HepG2 (cell line): Measurements from ENCODE around the gene ALDH1A1. TPM values are rescaled to one million over a fixed set of nuclear protein-coding genes. Genes with fewer than 3 reads are reported as not detected.

ENCODE experiments used
- ATAC-seq: fragments of 200-7000 bp; cut with Tn5 transposase; 3 replicates; pipeline ENCODE4 v1.9.1; 2020; ENCODE audit warnings: mild to moderate bottlenecking, moderate library complexity
- BruUV-seq: library from RNA; stranded (reverse); fragments of 400-500 nt; replicated peaks from 2 replicates; lab custom pipeline; 2021; lab: Mats Ljungman, UMichigan
- CTCF ChIA-PET: fragments of 300-600 bp; formaldehyde crosslinking; extraction: SDS; loops from one replicate; lab custom pipeline; 2021; ENCODE audit warnings: low total read pairs, inconsistent platforms, low intra/inter-chr PET ratio; lab: Yijun Ruan, JAX
- POLR2A ChIA-PET: fragments of 350-600 bp; sonication (Branson Sonifier 250); formaldehyde crosslinking; loops from one replicate; lab custom pipeline; 2020; ENCODE audit warnings: antibody characterized with exemption, inconsistent platforms; lab: Yijun Ruan, JAX
- DNase-seq: peaks from one replicate; pipeline ENCODE4 v3.0.0-alpha.2; 2015; ENCODE audit warnings: low spot score
- FAIRE-seq: peaks from 3 replicates; lab custom pipeline; 2011; peaks lifted over from hg19 to GRCh38; lab: Jason Lieb, UNC
- H2AFZ ChIP-seq: one replicate; pipeline ENCODE4 v1.6.1; 2011; ENCODE audit warnings: low read length, inconsistent platforms
- H3K27ac ChIP-seq: fragments of 300-600 bp; 3 replicates; pipeline ENCODE4 v1.8.0; 2011; ENCODE audit warnings: mixed run types, mild to moderate bottlenecking, mixed read lengths, low read length, inconsistent platforms; ENCODE audit not compliant: insufficient read depth; ENCODE audit errors: extremely low read length
- H3K27me3 ChIP-seq, 2 experiments: fragments of 200-600 bp in 1 of 2; 2 replicates in 1 of 2; 3 replicates in 1 of 2; pipeline versions ENCODE4 v1.6.0 to v1.8.0; 2011; ENCODE audit warnings: low read length in 2 of 2, mild to moderate bottlenecking in 2 of 2, moderate library complexity in 2 of 2, inconsistent platforms in 1 of 2; ENCODE audit not compliant: insufficient read depth in 2 of 2, control insufficient read depth in 1 of 2
- H3K36me3 ChIP-seq, 2 experiments: fragments of 200-600 bp in 1 of 2; replicated peaks in 1 of 2; 2 replicates in 1 of 2; 3 replicates in 1 of 2; pipeline versions ENCODE4 v1.5.1 to v1.8.0; 2011; ENCODE audit warnings: low read length in 2 of 2, inconsistent platforms in 1 of 2; ENCODE audit not compliant: insufficient read depth in 2 of 2, control insufficient read depth in 1 of 2
- H3K4me1 ChIP-seq: 2 replicates; pipeline ENCODE4 v1.5.1; 2012; ENCODE audit warnings: low read length, inconsistent platforms; ENCODE audit not compliant: insufficient read depth
- H3K4me2 ChIP-seq: 2 replicates; pipeline ENCODE4 v1.6.0; 2011; ENCODE audit warnings: low read depth, low read length, inconsistent platforms
- H3K4me3 ChIP-seq, 3 experiments: fragments of 200-600 bp in 1 of 3; sonication (generic), shearing (Covaris generic) in 1 of 3; replicated peaks in 1 of 3; 2 replicates each; pipeline ENCODE4 v1.5.1; 2011 to 2016; ENCODE audit warnings: low read length in 3 of 3, inconsistent platforms in 2 of 3, low read depth in 2 of 3, mild to moderate bottlenecking in 2 of 3, control low read depth in 1 of 3, mixed read lengths in 1 of 3; ENCODE audit not compliant: insufficient read depth in 1 of 3
- H3K79me2 ChIP-seq: one replicate; pipeline ENCODE4 v1.6.1; 2011; ENCODE audit warnings: low read length, inconsistent platforms; ENCODE audit not compliant: insufficient read depth
- H3K9ac ChIP-seq: 2 replicates; pipeline ENCODE4 v1.6.0; 2011; ENCODE audit warnings: mild to moderate bottlenecking, low read depth, low read length, inconsistent platforms; ENCODE audit not compliant: insufficient read depth
- H3K9me3 ChIP-seq: 2 replicates; pipeline ENCODE4 v1.5.1; 2012; ENCODE audit warnings: mild to moderate bottlenecking, low read length
- H4K20me1 ChIP-seq: 2 replicates; pipeline ENCODE4 v1.6.0; 2011; ENCODE audit warnings: inconsistent platforms, mild to moderate bottlenecking, low read length, moderate library complexity; ENCODE audit not compliant: insufficient read depth
- CHD2 ChIP-seq: IDR thresholded peaks from 2 replicates; pipeline ENCODE4 v1.6.1; 2011; ENCODE audit warnings: low read depth, low read length, improper control_type of control experiment
- FOXA3 ChIP-seq: IDR thresholded peaks from 2 replicates; pipeline ENCODE4 v1.6.1; 2016; ENCODE audit warnings: missing genetic modification reagents, missing compliant biosample characterization
- FOXM1 ChIP-seq: sonication (generic); formaldehyde crosslinking; IDR thresholded peaks from 2 replicates; pipeline ENCODE4 v1.5.0; 2020; ENCODE audit warnings: missing genetic modification reagents
- MXI1 ChIP-seq: IDR thresholded peaks from 3 replicates; pipeline ENCODE4 v1.6.1; 2012; ENCODE audit warnings: low read depth, low read length, inconsistent platforms, borderline replicate concordance
- NFATC3 ChIP-seq: sonication (generic); formaldehyde crosslinking; IDR thresholded peaks from 2 replicates; pipeline ENCODE4 v1.5.1; 2020; ENCODE audit warnings: mild to moderate bottlenecking, missing genetic modification reagents
- PAXIP1 ChIP-seq: sonication (generic); formaldehyde crosslinking; conservative IDR thresholded peaks from 2 replicates; pipeline ENCODE4 v1.4.0; 2020; ENCODE audit warnings: mild to moderate bottlenecking, missing genetic modification reagents, moderate library complexity
- RBM22 ChIP-seq: fragments of 200-400 bp; formaldehyde crosslinking; optimal IDR thresholded peaks from 2 replicates; pipeline ENCODE3; 2017; ENCODE audit warnings: mild to moderate bottlenecking, low read length, moderate library complexity
- ZNF362 ChIP-seq: sonication (generic); formaldehyde crosslinking; IDR thresholded peaks from 2 replicates; pipeline ENCODE4 v1.4.0; 2020; ENCODE audit warnings: missing genetic modification reagents, mild to moderate bottlenecking, borderline replicate concordance
- ZNF672 ChIP-seq: sonication (generic); formaldehyde crosslinking; IDR thresholded peaks from 2 replicates; pipeline ENCODE4 v1.8.1; 2022; ENCODE audit warnings: missing genetic modification reagents
- WGBS: methylation state at CpG from one replicate; pipeline ENCODE4 v1.1.6; 2017; ENCODE audit warnings: low lambda C conversion rate; 5-methylcytosine and 5-hydroxymethylcytosine counted together
- in situ Hi-C: cut with HindIII; loops from 2 replicates; pipeline ENCODE4 v1.10.0; 2017; ENCODE audit warnings: low pct_unique_long_range_greater_than_20kb; ENCODE audit not compliant: extremely low pct_ligation_motif_present
- intact Hi-C: fragments of 100-400 bp; cut with micrococcal nuclease; formaldehyde crosslinking; loops from one replicate; pipeline ENCODE4 v1.10.0; 2022; ENCODE audit not compliant: unreplicated experiment
- polyA plus RNA-seq, 8 experiments: library from polyadenylated mRNA; depleted of rRNA in 3 of 8; stranded (reverse) in 7 of 8; unstranded in 1 of 8; fragments of >200 nt; fragmentation: Illumina TruSeq in 4 of 8; extraction: Trizol in 4 of 8; gene quantifications; 2 replicates each; pipeline versions ENCODE4 v1.2.1 to v1.2.3, GENCODE V29; 2011 to 2016; ENCODE audit warnings: low read depth in 4 of 8, missing spikeins in 1 of 8, mixed read lengths in 1 of 8; ENCODE audit not compliant: insufficient read depth in 1 of 8
- total RNA-seq, 5 experiments: library from RNA; depleted of rRNA; stranded (reverse); fragments of >200 nt; fragmentation: Illumina TruSeq; extraction: Trizol; gene quantifications; 2 replicates each; pipeline ENCODE4 v1.2.3, GENCODE V29; 2016; ENCODE audit warnings: low read depth in 1 of 5
- TF ChIP-seq, protein P1 (sequence below): sonication (generic); formaldehyde crosslinking; IDR thresholded peaks from 2 replicates; pipeline ENCODE4 v1.4.0; 2020; ENCODE audit warnings: missing genetic modification reagents

The ALDH1A1 gene
- total and polyA plus RNA-seq, 2 of the 13 experiments (the other 11 are each of a cell fraction or from before 2014, with no cell fraction given) = 88.2 to 439 TPM

DNA sequence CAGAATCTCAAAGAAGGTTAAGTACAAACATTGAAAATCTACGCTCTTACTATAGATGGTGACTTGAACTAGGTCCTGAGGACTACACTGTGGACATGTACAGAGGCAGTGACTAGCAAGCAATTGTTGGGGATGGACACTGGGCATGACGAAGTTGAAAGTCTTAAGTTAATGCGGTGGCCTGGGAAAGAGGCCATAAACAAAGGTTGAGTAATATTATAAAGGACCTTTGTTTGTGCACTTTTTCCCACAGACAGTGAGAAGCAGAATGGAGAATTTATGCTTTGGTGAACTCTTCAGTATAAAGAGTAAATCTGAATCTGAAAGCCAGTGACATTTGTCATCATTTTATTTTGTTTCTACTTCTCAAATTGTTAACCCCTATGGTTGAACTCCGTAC lies 15.3 kb downstream of the ALDH1A1 start (continued):
- TF ChIP-seq PAXIP1 = no peak
- 0 out of 2 replicates have a peak, but pooled peaks have one; percentile 9 for TF ChIP-seq FOXA3
- TF ChIP-seq MXI1 = no peak
- TF ChIP-seq, protein P1, sequence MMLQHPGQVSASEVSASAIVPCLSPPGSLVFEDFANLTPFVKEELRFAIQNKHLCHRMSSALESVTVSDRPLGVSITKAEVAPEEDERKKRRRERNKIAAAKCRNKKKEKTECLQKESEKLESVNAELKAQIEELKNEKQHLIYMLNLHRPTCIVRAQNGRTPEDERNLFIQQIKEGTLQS = no peak
- no peak for TF ChIP-seq CHD2
- no peak for TF ChIP-seq NFATC3 (CRISPR knock-in tag)
- TF ChIP-seq ZNF362 (CRISPR knock-in tag) = no peak

DNA sequence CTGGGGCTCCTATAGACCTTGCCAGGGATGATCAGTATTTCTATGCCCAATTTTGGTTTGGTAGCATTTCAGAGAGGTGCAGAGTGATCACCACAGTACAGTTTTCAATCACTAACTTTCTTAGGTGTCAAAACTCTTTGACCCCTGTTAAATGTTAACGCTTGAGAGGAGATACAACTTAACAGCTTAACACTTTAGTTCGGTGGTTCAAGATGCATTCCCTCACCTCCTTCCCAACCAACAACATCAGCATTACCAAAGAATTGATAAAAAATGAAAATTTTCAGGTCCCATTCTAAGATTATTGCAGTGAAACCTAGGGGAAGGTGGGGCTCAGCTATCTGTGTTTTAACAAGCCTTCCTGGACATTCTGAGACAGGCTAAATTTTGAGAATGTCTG lies 16.2 kb downstream of the ALDH1A1 start:
- H3K4me2 ChIP-seq = 0 out of 2 replicates have a peak overlapping the region, but pooled peaks have one; percentile 4

More for the DNA sequence above, 16.2 kb downstream of the ALDH1A1 start:
- intact Hi-C loops = no loop called here
- ATAC-seq = peak; percentile 31; the same call in 2 of the 3 replicates
- TF ChIP-seq FOXM1 (CRISPR knock-in tag) = no peak
- peak; percentile 65 for TF ChIP-seq RBM22
- no peak for TF ChIP-seq ZNF672 (CRISPR knock-in tag)
- TF ChIP-seq, all 625 proteins: peak for 1
- no peaks in the 10 kb centered on the region for H3K9me3 ChIP-seq
- H3K4me1 ChIP-seq = peaks cover 46% of the 10 kb centered on the region
- H3K36me3 ChIP-seq = peaks cover 5 to 24% of the 10 kb centered on the region in 2 experiments; a peak in 4 of 5 replicates
- peaks cover 48% of the 10 kb centered on the region for H3K79me2 ChIP-seq
- DNase-seq (no peak), FAIRE-seq (no peak)
- peak overlapping the region; percentile 47 for H3K27ac ChIP-seq
- ChIA-PET POLR2A (interaction anchor here (1.1 to 1.3 kb wide), 2 partner anchors 11 to 47 kb away, joined by 3 to 5 read pairs; no protein-coding TSS in a partner anchor), CTCF (no interaction called here)
- in situ Hi-C loops = no loop called here
- BruUV-seq = no TSS peak
- H3K9ac ChIP-seq = no peak overlapping the region
- WGBS = 97% methylated on average over 2 of the region's 2 CpGs
- no peak overlapping the region for H2AFZ ChIP-seq
- H3K27me3 ChIP-seq = no peaks in the 10 kb centered on the region
- no peaks in the 10 kb centered on the region; the same call in 1 of the 2 replicates for H4K20me1 ChIP-seq
- no peak overlapping the region for H3K4me3 ChIP-seq
